ENCODE results near the gene MOB3C.

Gene MOB3C

DNA sequence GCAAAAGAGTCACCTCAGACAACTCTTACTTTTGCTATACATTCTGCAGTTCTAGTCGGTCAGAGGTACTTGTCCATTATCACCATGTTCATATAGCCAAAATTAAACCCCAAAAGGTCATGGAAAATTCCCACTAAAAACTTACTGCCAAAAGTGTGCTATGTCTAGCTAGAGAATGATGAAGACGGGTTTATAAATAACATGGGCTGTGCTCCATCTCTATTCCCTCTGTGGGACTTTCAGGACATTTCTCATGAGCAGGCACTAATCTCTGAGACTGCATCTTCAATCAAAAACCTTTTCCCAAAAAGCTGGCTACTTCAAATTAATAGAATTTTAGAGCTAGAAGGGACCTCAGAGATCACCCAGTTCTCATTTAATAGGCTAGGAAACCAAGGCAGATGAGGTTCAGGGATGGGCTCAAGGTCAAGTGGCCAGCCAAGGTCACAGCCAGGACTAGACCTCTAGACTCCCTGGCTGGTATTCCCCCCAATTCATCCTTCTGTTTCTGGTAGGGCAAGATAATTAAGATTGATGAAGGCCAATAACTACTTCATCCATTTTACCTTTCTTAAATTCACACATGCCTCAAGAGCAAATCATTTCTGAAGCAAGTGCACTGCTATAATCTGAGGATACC lies 21.0 kb upstream of the MOB3C start:
- no peak for DNase-seq

DNA sequence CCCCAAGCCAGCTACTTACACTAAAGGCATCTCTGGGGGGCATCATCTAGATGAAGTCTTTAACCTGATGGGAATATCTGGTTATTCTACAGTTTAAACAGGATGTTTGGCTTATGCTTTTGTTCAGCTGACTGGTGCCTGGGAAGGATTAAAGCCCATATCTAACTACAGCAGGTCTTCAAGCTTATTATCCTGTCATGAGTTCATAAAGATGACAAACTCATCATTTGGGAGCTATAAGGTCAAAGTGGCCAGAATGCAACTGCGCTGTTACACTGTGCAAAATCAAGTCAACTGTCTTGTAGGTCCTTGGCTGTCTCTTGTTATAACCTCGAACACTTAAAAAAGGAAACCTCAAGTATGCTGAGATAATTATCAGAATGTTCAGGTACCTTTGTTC lies 18.6 kb upstream of the MOB3C start:
- no peak for DNase-seq

DNA sequence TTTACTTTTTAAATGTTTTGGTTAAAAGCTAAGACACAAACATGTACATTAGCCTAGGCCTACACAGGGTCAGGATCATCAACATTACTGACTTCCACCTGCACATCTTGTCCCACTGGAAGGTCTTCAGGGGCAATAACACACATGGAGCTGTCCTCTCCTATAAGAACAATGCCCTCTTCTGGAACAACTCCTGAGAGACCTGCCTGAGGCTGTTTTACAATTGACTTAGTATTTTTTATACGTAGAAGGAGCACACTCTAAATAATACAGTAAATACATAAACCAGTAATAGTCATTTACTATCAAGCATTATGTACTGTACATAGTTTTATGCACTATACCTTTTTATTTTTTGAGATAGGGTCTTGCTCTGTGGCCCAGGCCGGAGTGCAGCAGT lies 14.1 kb upstream of the MOB3C start:
- DNase-seq, result no peak

DNA sequence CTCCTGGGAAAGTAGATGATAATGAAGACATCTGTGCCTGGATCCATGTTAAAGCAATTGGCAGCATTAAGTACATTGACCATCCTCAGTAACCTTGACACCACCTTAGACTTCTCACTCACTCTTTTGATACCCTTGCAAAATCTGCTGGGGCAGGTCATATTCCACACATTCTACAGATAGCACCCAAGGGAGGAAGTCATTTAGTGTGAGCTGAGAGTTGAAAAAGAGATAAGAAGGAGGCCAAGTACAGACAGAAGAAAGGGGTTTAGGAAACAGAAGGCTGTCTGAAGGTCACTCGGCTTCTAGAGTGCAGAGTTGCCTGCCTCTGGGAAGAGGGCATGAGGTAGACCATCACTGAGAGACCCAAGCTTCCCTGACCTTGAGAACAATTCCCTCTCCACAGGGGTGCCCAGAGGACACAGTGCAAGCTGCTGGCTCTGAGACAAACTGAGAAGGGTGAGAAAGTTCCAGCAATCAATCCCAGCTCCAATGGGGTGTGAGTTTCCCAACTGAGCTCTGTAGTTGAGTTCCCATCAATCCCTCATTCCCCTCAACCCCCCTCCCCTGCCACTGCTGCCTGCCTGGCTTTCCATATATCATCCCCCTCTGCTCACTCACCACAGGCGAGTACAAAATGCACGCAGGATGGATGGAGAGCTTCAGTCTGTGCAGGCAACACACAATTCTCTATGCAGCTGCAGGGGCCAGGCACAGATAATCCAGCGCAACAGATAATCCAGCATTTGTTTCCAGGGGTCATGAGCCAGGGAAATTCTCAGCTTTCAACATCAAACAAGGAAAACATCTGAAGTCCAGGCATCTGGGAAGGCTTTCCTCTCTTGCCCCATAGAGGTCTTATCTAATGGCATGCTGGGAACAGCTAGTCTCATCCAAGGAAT lies 7.4 kb upstream of the MOB3C start:
- DNase-seq, result no peak

DNA sequence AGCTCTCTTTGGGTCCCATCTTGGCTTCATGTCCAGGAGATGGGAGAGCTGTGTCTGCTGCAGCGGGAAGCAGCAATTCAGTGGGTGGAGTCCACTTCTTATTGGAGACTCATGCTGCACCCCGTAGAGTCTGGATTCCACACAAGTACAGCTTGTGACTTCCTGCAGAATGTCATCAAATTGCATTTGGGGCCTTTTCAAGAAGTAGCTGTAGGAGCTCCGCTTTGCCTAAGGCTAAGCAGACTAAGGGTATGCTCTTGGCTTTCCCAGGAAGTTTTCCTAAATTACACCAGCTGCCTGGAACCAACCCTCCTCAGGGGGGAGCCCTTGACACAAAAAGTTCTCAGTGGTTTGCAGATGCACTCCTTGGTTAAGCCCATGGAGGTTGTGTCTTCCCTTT lies 5.7 kb upstream of the MOB3C start:
- DNase-seq, result no peak

DNA sequence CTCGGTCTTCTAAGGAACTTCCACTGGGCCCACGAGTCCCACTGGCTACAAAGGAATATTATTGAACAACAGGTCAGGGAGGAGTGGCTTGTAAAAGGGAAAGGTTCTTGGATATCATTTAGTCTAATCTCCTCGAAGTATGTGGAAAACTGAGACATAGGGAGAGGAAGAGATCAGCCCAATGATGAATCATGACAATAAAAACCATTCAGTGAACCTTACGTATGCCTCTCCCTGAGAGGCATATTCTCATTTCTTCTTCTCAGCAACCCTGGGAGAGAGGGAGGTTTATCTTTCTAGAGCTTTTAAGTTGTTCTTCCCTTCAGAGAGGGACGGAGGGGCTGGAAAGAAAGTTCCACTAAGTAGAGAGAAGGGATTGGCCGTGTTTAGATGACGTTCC lies 5.3 kb upstream of the MOB3C start:
- DNase-seq, result no peak

DNA sequence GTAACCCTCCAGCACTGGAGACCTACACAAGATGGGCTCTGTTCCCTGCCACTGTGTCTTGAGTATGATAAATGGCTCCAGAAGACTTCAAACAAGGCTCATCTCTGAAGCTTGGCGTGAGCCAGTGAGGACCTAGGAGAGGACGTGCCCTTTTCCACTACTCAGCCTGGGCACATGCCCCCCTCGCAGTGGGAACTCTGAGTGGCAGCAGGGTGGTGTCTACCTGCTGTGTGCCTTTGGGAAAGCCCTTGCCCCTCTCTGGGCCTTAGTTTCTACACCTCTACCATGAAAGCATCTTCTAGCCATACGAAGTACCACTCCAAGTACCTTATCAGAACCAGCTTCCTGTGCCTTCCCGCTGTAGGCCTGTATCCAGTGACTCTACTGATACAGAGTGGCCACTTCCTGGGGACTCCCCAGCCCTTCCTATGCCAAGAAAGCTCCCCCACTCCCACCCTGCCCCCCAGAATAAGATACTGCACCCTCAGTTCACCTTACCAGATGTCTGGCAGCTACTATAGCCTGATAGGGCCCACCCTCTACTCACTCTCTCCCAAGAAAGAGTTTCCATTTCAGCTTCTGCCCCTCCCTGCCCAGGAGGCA lies 3.1 kb upstream of the MOB3C start:
- DNase-seq, result no peak

- no peak for DNase-seq
Measured at GRCh38 chr1:46618754-46619415, 2.3 kb upstream of the MOB3C start.

- DNase-seq, result no peak
Measured at GRCh38 chr1:46617833-46618232, 1.2 kb upstream of the MOB3C start.

DNA sequence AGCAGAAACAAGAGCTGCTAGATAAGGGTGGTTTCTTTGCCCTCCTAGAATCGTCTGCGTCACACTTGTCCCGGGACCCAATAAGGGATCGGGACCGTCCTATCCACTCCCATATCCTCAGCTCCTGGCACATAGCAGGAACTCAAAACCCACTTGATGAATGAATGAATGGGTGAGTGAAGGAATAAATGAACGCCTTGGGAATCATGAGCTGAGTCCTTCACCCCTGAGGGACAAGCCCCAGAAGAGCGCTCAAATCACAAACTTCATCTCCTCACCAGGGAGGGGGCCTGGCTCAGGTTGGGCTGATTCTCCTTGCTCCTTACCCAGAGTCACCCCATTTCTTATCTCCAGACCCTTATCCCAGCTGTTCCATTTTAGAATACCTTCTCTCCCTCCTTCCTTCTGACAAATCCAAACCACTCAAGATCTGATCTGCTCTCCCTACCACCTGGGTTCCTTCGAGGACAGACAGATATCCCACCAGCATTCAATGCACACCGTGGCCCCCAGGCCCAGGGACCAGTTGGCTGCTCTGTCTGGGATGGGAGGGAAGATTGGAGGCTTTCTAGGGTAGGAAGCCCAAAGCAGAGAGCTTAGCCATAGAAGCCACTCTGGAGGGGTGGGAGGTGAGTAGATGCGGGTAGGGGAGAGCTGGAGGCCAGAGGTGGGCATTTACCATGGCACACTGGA lies 643 bp upstream of the MOB3C start:
- DNase-seq, result no peak

DNA sequence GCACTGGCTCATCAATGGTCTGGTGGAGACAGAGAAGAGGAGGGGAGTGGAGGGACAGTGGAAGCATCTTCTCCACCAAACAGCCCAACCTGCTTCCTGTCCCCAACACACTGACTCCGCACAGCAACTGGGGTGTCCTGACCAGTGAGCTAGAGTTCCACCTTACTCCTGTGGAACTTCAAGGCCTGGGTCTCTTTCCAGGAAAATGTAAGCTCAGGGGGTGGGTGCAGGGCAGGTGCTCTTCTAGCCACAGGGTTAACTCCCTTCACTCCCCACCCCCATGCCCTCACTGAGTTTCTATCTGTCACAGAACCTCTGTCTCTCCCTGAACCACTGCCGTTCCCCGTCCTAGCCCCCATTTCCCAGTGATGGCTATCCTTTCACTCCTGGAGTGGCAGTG lies 876 bp downstream of the MOB3C start:
- no peak for DNase-seq

DNA sequence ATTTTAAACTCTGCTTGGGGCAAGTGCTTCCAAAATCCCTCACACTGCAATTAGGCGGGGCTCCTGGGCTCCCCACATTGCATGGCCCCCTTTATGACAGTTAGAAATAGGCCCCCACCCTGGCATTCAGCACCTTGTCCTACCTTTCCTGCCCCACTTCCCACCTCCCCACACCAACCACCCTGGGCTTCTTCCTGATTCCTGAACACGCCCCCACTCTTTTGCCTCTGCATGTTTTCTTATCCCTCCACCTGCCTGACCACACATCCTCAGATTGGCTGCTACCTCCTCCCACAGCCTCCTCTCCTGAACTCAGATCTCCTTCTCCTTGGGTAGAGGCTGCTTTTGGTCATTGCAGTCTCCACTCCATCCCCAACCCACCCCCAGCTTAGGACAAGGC lies 1.5 kb downstream of the MOB3C start:
- DNase-seq, result no peak

DNA sequence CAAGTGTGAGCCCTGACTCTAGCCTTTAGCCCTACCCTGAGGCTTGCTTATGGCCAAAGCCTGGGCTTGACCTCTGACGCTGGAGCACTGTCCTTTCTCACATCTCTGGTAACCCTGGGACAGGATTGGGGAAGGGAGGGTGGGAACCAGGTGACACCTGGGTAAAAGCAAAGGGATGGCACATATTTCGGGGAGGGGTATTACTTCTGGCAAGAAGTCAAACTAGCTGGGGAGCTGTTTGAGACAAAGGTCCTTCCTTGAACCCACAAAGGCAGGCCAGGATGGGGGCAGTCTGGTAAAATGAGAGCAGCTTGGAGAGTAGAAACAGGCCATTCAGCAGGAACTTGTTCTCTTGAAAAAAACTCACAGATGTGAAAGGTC lies 2.0 kb downstream of the MOB3C start:
- DNase-seq, result no peak

DNA sequence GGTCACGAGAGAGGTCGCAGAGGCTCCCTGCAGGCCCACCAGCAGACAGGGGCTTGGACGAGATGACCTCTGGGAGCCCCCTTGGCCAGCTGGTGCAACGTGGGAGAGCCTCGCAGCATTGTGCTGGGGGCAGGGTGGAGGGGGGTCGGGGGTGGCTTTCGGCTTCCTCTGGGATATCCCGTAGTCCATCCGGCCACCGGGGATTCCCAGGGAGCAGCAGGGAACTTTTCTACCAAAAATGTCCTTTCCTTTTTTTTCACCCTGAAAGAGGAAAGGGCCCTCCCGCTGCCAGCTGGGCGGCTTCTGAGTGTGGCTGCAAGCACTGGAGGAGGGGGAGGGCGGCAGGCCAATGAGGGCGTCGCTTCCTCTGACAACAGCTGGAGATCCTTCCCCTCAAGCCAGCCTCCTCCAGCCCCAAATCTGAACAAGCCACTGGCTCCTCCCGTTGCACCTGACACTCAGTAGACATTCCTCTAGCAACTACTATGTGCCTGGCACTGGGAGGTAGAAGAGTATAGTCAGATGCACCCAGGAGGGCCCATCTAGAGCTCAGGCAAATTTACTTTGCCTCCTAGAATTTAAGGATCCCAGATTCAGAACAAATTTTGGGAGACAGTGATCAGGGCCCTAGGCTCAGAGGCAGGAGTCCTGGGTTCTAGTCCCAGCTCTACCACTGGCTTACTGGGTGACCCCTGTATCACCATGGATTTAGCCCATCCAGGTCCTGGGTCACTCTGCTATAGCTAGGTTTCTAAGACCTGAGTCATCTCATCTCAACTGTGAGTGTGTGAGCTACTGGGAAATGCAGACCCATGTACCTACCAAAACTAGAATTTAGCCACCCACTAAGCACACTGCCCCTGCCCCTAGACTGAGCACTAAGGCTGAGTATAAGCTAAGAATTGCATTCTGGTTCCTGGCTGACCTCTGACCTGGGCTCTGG lies 2.7 kb downstream of the MOB3C start:
- DNase-seq, result peak; percentile 88

GRCh38 chr1:46612937-46613660 lies 3.5 kb downstream of the MOB3C start:
- no peak for DNase-seq

DNA sequence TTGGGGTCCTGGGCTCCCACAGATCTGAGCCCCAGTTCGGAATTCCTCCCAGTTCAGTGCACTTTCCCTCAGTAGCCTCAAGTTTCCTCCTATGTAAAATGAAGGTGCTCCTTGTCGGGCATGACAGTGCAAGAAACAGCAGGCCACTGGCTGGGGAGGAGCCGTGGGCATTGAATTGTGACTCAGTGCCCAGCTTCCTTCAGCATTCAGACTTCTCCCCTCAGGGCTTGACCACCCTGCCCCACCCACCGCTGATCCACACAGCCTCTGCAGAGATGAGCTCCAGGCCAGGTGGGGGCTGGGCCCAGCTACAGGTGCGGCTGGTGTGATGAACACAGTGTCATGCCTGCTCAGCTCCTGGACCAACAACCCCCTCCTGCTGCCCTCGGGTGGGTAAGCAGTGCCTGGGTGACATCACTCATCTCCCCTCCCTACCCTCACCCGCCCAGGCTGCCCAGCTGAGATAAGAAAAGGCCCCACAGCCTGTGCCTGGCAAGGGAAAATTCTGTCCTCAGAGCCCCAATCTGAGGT lies 4.9 kb downstream of the MOB3C start:
- DNase-seq, result no peak

GRCh38 chr1:46607345-46608130 lies 9.1 kb downstream of the MOB3C start:
- no peak for DNase-seq

DNA sequence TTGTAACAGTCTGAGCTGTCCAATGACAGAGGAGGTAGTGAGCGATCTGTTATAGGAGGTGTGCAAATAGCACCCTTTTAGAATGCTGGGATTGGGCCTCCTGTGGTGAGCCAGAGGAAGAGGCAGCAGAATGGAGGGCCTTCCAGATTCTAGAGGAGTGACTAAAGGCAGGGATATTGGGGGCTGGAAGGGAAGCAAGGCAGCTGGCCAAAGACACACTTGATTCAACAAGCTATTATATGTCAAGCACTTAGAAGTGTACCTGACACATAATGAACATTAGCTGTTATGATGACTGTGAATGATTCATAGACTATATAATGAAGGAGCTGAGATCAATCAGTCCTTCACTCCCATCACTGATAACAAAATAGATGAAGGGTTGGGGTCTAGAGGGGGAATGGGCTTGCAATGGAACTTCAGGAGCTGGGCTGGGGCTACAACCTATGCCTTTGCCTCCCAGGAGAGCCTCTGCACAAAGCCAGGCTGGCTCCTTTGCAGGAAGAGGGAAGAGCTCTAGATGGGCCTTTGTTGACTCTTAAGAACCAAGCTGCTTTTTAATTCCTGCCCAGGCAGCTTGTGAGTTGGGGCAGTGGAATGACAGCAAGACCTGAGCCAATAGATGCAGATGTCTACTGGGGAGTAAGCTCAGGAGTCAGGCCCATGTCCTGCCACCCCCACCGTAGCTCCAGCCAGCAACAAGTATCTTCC lies 10.2 kb downstream of the MOB3C start:
- no peak for DNase-seq

DNA sequence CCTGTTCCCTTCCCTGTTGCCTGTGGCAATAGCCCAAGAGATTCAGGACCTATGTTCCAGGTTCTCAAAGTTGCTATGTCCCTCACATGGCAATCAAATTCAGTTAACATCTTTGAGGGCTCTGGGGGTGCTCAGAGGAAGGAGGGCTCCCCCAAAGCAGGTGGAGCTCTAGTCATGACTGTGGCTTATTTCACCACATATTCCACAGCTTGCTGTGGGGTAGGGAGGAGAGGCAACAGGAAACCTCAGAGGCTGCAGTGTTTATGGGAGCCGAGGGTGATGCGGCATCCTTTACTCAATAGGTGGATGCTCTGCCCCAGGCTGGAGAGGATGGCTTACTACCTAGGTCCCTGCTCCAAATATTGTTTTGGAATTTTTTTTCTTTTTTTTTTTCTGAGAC lies 11.4 kb downstream of the MOB3C start:
- no peak for DNase-seq

Measured in NCI-H2171 treated with DMSO at 0.1 percent for 48 hours (cell line).